A549 (cell line): Measurements from ENCODE around the gene CD81. TPM values are rescaled to one million over a fixed set of nuclear protein-coding genes. Genes with fewer than 3 reads are reported as not detected.

Source experiments
- ATAC-seq, 2 experiments: fragments of 200-7000 bp in 1 of 2; fragments of >200 bp in 1 of 2; cut with Nextera tagmentation in 1 of 2; cut with Tn5 transposase in 1 of 2; 3 replicates each; pipeline versions ENCODE4 v1.8.0 to v1.9.1; 2018 to 2020; ENCODE audit warnings: mild to moderate bottlenecking in 1 of 2, moderate library complexity in 1 of 2
- CTCF ChIA-PET: fragments of 300-600 bp; sonication (Branson Sonifier 250); formaldehyde crosslinking; extraction: SDS; loops from one replicate; lab custom pipeline; 2021; ENCODE audit warnings: antibody characterized with exemption, inconsistent platforms; lab: Yijun Ruan, JAX
- POLR2A ChIA-PET: fragments of 350-600 bp; formaldehyde crosslinking; extraction: SDS; loops from one replicate; lab custom pipeline; 2021; ENCODE audit warnings: antibody characterized with exemption, inconsistent platforms; lab: Yijun Ruan, JAX
- DNase-seq, 2 experiments: peaks; one replicate each; pipeline versions ENCODE4 v3.0.0 to v3.0.0-alpha.2; 2011 to 2016; ENCODE audit warnings: low read depth in 1 of 2, low spot score in 1 of 2
- FAIRE-seq: peaks from 2 replicates; lab custom pipeline; 2011; peaks lifted over from hg19 to GRCh38; lab: Jason Lieb, UNC
- H3K27ac ChIP-seq, 2 experiments: fragments of >200 bp; sonication (Bioruptor Twin); formaldehyde crosslinking; 3 replicates each; pipeline ENCODE4 v1.5.1; 2016 to 2017
- H3K4me1 ChIP-seq: fragments of >200 bp; sonication (Bioruptor Twin); formaldehyde crosslinking; 3 replicates; pipeline ENCODE4 v1.6.1; 2016
- H3K4me2 ChIP-seq: fragments of >200 bp; sonication (Bioruptor Twin); formaldehyde crosslinking; 3 replicates; pipeline ENCODE4 v1.6.1; 2016
- H3K4me3 ChIP-seq: fragments of >200 bp; sonication (Bioruptor Twin); formaldehyde crosslinking; 3 replicates; pipeline ENCODE4 v1.5.1; 2016
- H3K9me3 ChIP-seq: fragments of >200 bp; sonication (Bioruptor Twin); formaldehyde crosslinking; 3 replicates; pipeline ENCODE4 v1.6.1; 2016
- CEBPB ChIP-seq, 2 experiments: fragments of >200 bp in 1 of 2; sonication (Bioruptor Twin) in 1 of 2; formaldehyde crosslinking in 1 of 2; IDR thresholded peaks; 2 replicates each; pipeline ENCODE4 v1.6.1; 2012 to 2016
- CHD2 ChIP-seq: fragments of 150-350 bp; IDR thresholded peaks from 2 replicates; pipeline ENCODE4 v1.6.1; 2014; ENCODE audit warnings: low read length; ENCODE audit not compliant: partially characterized antibody
- ESRRA ChIP-seq: fragments of 150-350 bp; IDR thresholded peaks from 2 replicates; pipeline ENCODE4 v1.6.1; 2014; ENCODE audit warnings: mild to moderate bottlenecking, low read length, borderline replicate concordance
- FOSB ChIP-seq: fragments of 250-450 bp; sonication (Bioruptor Pico); IDR thresholded peaks from 2 replicates; pipeline ENCODE4 v1.5.0; 2020; ENCODE audit warnings: mild to moderate bottlenecking, moderate library complexity
- FOSL2 ChIP-seq, 2 experiments: fragments of 450-650 bp in 1 of 2; fragments of >200 bp in 1 of 2; sonication (Bioruptor Twin) in 1 of 2; formaldehyde crosslinking; IDR thresholded peaks; 2 replicates each; pipeline versions ENCODE4 v1.5.0 to v1.6.1; 2016 to 2020; ENCODE audit warnings: mild to moderate bottlenecking in 1 of 2, moderate library complexity in 1 of 2
- FOXS1 ChIP-seq: fragments of 250-450 bp; sonication (Bioruptor Pico); IDR thresholded peaks from 2 replicates; pipeline ENCODE4 v1.5.0; 2020; ENCODE audit warnings: mild to moderate bottlenecking, moderate library complexity
- HDAC2 ChIP-seq: fragments of 200-600 bp; sonication (generic); IDR thresholded peaks from 2 replicates; pipeline ENCODE4 v1.6.1; 2016
- HOXA7 ChIP-seq: fragments of 250-450 bp; sonication (Bioruptor Pico); IDR thresholded peaks from 2 replicates; pipeline ENCODE4 v1.5.0; 2020; ENCODE audit warnings: mild to moderate bottlenecking, moderate library complexity
- JUNB ChIP-seq: fragments of >200 bp; sonication (Bioruptor Twin); formaldehyde crosslinking; IDR thresholded peaks from 2 replicates; pipeline ENCODE4 v1.6.1; 2016
- KDM5A ChIP-seq: fragments of 200-600 bp; sonication (generic); IDR thresholded peaks from 2 replicates; pipeline ENCODE4 v1.6.1; 2016; ENCODE audit warnings: antibody characterized with exemption, mild to moderate bottlenecking
- MAFK ChIP-seq: fragments of 450-650 bp; IDR thresholded peaks from 2 replicates; pipeline ENCODE4 v1.6.1; 2014; ENCODE audit not compliant: partially characterized antibody
- MAZ ChIP-seq: fragments of 150-350 bp; IDR thresholded peaks from 2 replicates; pipeline ENCODE4 v1.6.1; 2014; ENCODE audit warnings: antibody characterized with exemption, low read depth, low read length, borderline replicate concordance
- MYC ChIP-seq: IDR thresholded peaks from 2 replicates; pipeline ENCODE4 v1.6.1; 2012; ENCODE audit warnings: mild to moderate bottlenecking, inconsistent platforms, low read length, improper control_type of control experiment, borderline replicate concordance
- NFE2L2 ChIP-seq: fragments of 150-350 bp; conservative IDR thresholded peaks from 2 replicates; pipeline ENCODE4 v1.6.1; 2014; ENCODE audit warnings: low read length
- NR3C1 ChIP-seq: fragments of >200 bp; sonication (Bioruptor Twin); formaldehyde crosslinking; IDR thresholded peaks from 3 replicates; pipeline ENCODE4 v1.6.1; 2017
- PHF8 ChIP-seq: fragments of 200-600 bp; sonication (generic); IDR thresholded peaks from 2 replicates; pipeline ENCODE4 v1.6.1; 2016; ENCODE audit warnings: low read depth, mild to moderate bottlenecking, antibody characterized with exemption, moderate library complexity, borderline replicate concordance
- POLR2AphosphoS2 ChIP-seq: conservative IDR thresholded peaks from 2 replicates; pipeline ENCODE4 v1.6.1; 2012; ENCODE audit warnings: low read length, improper control_type of control experiment, inconsistent platforms
- SREBF2 ChIP-seq: fragments of 450-650 bp; IDR thresholded peaks from 2 replicates; pipeline ENCODE4 v1.6.1; 2014; ENCODE audit warnings: mild to moderate bottlenecking, moderate library complexity
- TP53 ChIP-seq: fragments of 250-450 bp; sonication (Bioruptor Pico); IDR thresholded peaks from 2 replicates; pipeline ENCODE4 v1.5.0; 2021; ENCODE audit warnings: mild to moderate bottlenecking, moderate library complexity
- ZNF302 ChIP-seq: fragments of 250-450 bp; sonication (Bioruptor Pico); IDR thresholded peaks from 2 replicates; pipeline ENCODE4 v1.9.0; 2021; ENCODE audit warnings: inconsistent platforms, mild to moderate bottlenecking, moderate library complexity
- WGBS: methylation state at CpG from one replicate; pipeline ENCODE4 v1.1.6; 2017; ENCODE audit errors: missing lambda C conversion rate; 5-methylcytosine and 5-hydroxymethylcytosine counted together
- polyA plus RNA-seq, 4 experiments: library from polyadenylated mRNA; depleted of rRNA in 3 of 4; stranded (reverse); fragments of >200 nt; fragmentation: RNase III in 1 of 4; extraction: RNeasy Plus Mini Kit Qiagen cat#74134 plus additional on column Dnase treatment in 1 of 4; gene quantifications; 2 replicates in 3 of 4; 3 replicates in 1 of 4; pipeline ENCODE4 v1.2.3, GENCODE V29; 2011 to 2017
- TF ChIP-seq, protein P1 (sequence below): IDR thresholded peaks from 2 replicates; pipeline ENCODE4 v1.6.1; 2012
- TF ChIP-seq, protein P2 (sequence below): IDR thresholded peaks from 2 replicates; pipeline ENCODE4 v1.6.1; 2012; ENCODE audit warnings: low read depth, borderline replicate concordance
- TF ChIP-seq, protein P3 (sequence below): fragments of 150-350 bp; IDR thresholded peaks from 2 replicates; pipeline ENCODE4 v1.6.1; 2014; ENCODE audit warnings: low read depth, mild to moderate bottlenecking, low read length
- TF ChIP-seq, protein P4 (sequence below): fragments of 250-450 bp; sonication (Bioruptor Pico); IDR thresholded peaks from 2 replicates; pipeline ENCODE4 v1.5.0; 2021; ENCODE audit warnings: mild to moderate bottlenecking, moderate library complexity, borderline replicate concordance

The CD81 gene
- polyA plus RNA-seq, 2 of the 4 experiments (the other 2 are of a cell fraction): 125 to 247 TPM

DNA sequence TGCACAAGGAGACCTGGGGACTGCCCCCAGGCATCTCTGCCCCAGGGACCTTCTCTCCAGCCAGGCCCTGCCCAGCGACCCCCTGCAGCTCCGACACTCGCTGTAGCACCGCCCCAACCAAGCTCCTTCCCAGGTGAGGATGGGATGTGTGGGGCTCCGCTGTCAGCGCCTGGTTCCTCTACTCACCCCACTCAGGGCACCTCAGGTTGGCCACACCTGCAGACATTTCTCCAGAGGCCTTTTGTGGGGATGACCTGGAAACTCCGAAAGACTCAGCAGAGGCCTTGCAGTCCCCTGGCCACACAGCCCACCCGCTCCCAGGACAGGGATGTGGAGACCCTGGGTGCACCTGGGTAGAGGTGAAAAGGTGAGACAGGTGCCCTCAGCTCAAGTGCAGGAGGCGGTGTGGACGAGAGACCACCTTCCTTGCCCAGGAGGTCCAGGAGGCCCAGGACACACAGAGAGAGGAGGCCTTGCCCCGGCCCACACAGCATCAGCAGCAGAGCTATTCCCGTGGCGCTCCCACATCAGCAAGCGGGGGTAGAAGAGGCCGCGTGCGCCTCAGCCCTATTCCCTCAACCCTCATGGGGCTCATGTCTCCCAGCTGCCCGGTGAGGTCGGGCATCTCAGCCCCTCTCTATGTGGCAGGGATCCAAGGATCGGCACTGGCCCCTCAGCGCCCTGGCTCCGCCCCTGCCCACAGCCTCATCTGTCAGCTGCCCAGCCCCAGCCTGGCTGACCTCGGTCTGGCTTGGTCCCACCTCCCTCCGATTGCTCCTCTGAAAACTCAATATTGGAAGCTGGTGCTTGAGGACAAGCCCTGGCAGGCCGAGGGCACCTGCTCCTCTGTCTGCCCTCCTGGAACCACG lies 46.3 kb downstream of the CD81 start:
- H3K4me1 ChIP-seq: no peaks in the 10 kb centered on the region
- 71% methylated on average over 25 of the region's 26 CpGs for WGBS
- H3K4me2 ChIP-seq: no peak overlapping the region
- no peak for DNase-seq
- TF ChIP-seq MYC (no peak), FOXS1 (CRISPR knock-in tag) (no peak), ESRRA (no peak), POLR2AphosphoS2 (no peak), SREBF2 (no peak), TP53 (CRISPR knock-in tag) (no peak), MAZ (no peak), HDAC2 (no peak)
- TF ChIP-seq, protein P1, sequence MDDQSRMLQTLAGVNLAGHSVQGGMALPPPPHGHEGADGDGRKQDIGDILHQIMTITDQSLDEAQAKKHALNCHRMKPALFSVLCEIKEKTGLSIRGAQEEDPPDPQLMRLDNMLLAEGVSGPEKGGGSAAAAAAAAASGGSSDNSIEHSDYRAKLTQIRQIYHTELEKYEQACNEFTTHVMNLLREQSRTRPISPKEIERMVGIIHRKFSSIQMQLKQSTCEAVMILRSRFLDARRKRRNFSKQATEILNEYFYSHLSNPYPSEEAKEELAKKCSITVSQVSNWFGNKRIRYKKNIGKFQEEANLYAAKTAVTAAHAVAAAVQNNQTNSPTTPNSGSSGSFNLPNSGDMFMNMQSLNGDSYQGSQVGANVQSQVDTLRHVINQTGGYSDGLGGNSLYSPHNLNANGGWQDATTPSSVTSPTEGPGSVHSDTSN: no peak
- TF ChIP-seq, all 56 proteins: peak for 0
- Histone ChIP-seq H3K4me3 (no peak overlapping the region), H3K9me3 (no peaks in the 10 kb centered on the region), H3K27ac (no peak overlapping the region)
- ChIA-PET CTCF (interaction anchor here (0.6 to 31.0 kb wide), 11 partner anchors 18 to 972 kb away, joined by 3 to 903 read pairs (median 90); partner anchors contain the start of genes C11orf21, TSPAN32 and TSSC4), POLR2A (no interaction called here)
- ATAC-seq (no peak), FAIRE-seq (no peak)

DNA sequence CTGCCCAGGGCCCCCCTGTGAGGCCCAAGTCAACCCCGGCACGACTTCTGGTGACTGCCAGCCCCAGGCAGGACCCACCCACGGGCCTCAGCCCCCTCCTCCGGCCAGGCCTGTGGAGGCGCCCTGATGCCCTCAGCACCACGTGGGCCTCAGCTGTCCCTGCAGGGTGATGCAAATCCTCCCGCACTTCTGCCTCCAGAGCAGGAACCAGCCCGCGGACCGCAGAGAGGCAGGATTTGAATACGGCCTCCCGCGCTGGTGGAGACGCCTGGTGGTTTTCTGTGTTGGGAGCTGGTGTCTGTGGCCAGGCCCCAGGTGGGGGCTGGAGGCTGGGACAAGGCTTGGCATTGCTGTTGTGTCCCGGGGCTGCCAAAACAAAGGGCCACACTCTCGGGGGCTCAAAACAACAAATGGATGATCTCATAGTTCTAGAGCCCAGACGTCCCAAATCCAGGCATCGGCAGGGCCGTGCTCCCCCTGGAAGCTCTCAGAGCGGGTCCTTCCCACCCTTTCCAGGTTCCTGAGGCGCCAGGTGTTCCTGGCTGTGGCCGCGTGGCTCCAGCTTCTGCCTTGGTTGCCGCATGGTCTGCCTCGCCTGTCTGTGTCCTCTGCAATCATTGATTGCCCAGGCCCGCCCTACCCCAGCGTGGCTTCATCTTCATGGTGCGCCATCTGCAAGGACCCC lies 47.8 kb downstream of the CD81 start:
- FAIRE-seq (no peak), ATAC-seq (no peak), DNase-seq (no peak)
- Histone ChIP-seq H3K9me3 (no peaks in the 10 kb centered on the region), H3K4me2 (no peak overlapping the region), H3K4me3 (no peak overlapping the region), H3K4me1 (no peaks in the 10 kb centered on the region), H3K27ac (no peak overlapping the region)
- CTCF ChIA-PET: interaction anchor here (1.0 to 31.0 kb wide), 6 partner anchors 9 to 232 kb away, joined by 3 to 903 read pairs (median 94); partner anchors contain the start of genes C11orf21 and TSPAN32
- POLR2A ChIA-PET: no interaction called here
- WGBS: 58% methylated on average over 21 of the region's 28 CpGs
- TF ChIP-seq CEBPB (IDR thresholded peaks at IDR 0.05) (no peak), FOSB (CRISPR knock-in tag) (no peak), FOSL2 (IDR thresholded peaks at IDR 0.05) (no peak), FOSL2 (CRISPR knock-in tag; IDR thresholded peaks at IDR 0.05) (no peak), JUNB (no peak), ZNF302 (CRISPR knock-in tag) (no peak), NFE2L2 (no peak), FOXS1 (CRISPR knock-in tag) (no peak), CHD2 (no peak)
- TF ChIP-seq, protein P2, sequence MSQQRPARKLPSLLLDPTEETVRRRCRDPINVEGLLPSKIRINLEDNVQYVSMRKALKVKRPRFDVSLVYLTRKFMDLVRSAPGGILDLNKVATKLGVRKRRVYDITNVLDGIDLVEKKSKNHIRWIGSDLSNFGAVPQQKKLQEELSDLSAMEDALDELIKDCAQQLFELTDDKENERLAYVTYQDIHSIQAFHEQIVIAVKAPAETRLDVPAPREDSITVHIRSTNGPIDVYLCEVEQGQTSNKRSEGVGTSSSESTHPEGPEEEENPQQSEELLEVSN: no peak

DNA sequence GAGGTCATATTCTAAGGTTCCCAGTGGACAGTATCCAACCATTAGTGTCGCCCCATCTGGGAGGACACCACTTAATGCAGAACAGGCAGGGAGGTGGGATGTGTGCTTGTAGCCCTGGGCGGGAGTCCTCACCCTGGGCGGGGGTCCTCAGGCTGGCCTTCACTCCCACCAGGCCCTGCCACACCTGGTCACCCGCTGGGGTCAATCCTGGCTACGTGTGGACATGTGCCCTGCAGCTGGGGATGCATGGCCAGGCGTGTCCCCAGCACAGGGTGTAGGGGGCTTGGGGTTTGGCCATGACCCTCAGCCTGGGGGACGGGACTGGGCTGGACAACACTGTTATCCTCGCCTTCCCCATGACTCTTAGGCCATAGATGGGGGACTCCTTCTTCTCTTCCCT lies 48.4 kb downstream of the CD81 start:
- H3K27ac ChIP-seq: no peak overlapping the region
- ChIA-PET CTCF (interaction anchor here (1.0 to 31.0 kb wide), 10 partner anchors 10 to 467 kb away, joined by 3 to 903 read pairs (median 12); partner anchors contain the start of genes C11orf21, CDKN1C and TSPAN32), POLR2A (no interaction called here)
- no peak overlapping the region for H3K4me3 ChIP-seq
- 27% methylated on average over 5 of the region's 8 CpGs for WGBS
- DNase-seq (no peak), ATAC-seq (no peak), FAIRE-seq (no peak)
- H3K4me1 ChIP-seq: no peaks in the 10 kb centered on the region
- H3K4me2 ChIP-seq: no peak overlapping the region
- TF ChIP-seq MAFK: no peak
- TF ChIP-seq FOSL2 (IDR thresholded peaks at IDR 0.05): no peak
- TF ChIP-seq FOSL2 (CRISPR knock-in tag; IDR thresholded peaks at IDR 0.05): no peak
- TF ChIP-seq HOXA7 (CRISPR knock-in tag): no peak
- no peak for TF ChIP-seq PHF8
- TF ChIP-seq, protein P3, sequence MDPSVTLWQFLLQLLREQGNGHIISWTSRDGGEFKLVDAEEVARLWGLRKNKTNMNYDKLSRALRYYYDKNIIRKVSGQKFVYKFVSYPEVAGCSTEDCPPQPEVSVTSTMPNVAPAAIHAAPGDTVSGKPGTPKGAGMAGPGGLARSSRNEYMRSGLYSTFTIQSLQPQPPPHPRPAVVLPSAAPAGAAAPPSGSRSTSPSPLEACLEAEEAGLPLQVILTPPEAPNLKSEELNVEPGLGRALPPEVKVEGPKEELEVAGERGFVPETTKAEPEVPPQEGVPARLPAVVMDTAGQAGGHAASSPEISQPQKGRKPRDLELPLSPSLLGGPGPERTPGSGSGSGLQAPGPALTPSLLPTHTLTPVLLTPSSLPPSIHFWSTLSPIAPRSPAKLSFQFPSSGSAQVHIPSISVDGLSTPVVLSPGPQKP: no peak
- TF ChIP-seq FOXS1 (CRISPR knock-in tag): no peak
- TF ChIP-seq NR3C1: no peak
- TF ChIP-seq, protein P4, sequence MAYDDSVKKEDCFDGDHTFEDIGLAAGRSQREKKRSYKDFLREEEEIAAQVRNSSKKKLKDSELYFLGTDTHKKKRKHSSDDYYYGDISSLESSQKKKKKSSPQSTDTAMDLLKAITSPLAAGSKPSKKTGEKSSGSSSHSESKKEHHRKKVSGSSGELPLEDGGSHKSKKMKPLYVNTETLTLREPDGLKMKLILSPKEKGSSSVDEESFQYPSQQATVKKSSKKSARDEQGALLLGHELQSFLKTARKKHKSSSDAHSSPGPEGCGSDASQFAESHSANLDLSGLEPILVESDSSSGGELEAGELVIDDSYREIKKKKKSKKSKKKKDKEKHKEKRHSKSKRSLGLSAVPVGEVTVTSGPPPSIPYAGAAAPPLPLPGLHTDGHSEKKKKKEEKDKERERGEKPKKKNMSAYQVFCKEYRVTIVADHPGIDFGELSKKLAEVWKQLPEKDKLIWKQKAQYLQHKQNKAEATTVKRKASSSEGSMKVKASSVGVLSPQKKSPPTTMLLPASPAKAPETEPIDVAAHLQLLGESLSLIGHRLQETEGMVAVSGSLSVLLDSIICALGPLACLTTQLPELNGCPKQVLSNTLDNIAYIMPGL (CRISPR knock-in tag): no peak
- no peak for TF ChIP-seq ZNF302 (CRISPR knock-in tag)
- no peak for TF ChIP-seq HDAC2
- TF ChIP-seq KDM5A: no peak
- TF ChIP-seq, protein P2: no peak
- H3K9me3 ChIP-seq: no peaks in the 10 kb centered on the region
